Common myeloid progenitor, CD34-positive (primary cell): ENCODE data around the gene BLM.
"Not testable (repeated sequence)": the region's sequence is repeated elsewhere in the genome, so short reads cannot be mapped to it uniquely, and the experiment has no call there.

Source experiments
- CTCF ChIA-PET: fragments of 350-600 bp; sonication (Branson Sonifier 250); formaldehyde crosslinking; loops from one replicate; lab custom pipeline; 2021; ENCODE audit warnings: antibody characterized with exemption; lab: Charles Lee
- POLR2A ChIA-PET: fragments of 350-600 bp; sonication (Branson Sonifier 250); formaldehyde crosslinking; loops from one replicate; lab custom pipeline; 2021; ENCODE audit warnings: antibody characterized with exemption; lab: Charles Lee
- DNase-seq, 3 donors: peaks; one replicate each; pipeline versions ENCODE4 v3.0.0 to v3.0.0-alpha.2; 2013
- H3K27ac ChIP-seq, 2 experiments: 1 replicate in 1 of 2; 2 replicates in 1 of 2; pipeline ENCODE4 v1.7.0; 2013; ENCODE audit warnings: inconsistent platforms in 2 of 2, low read length in 2 of 2, mild to moderate bottlenecking in 2 of 2, low read depth in 1 of 2, moderate library complexity in 1 of 2; ENCODE audit not compliant: severe bottlenecking in 2 of 2, insufficient read depth in 1 of 2, poor library complexity in 1 of 2
- H3K27me3 ChIP-seq, 5 experiments: replicated peaks in 2 of 5; 1 replicate in 3 of 5; 2 replicates in 2 of 5; pipeline versions ENCODE4 v1.6.1 to v1.7.0; 2013; ENCODE audit warnings: low read length in 4 of 5, mild to moderate bottlenecking in 2 of 5, moderate library complexity in 2 of 5, inconsistent platforms in 1 of 5; ENCODE audit not compliant: insufficient read depth in 5 of 5, control insufficient read depth in 4 of 5
- H3K36me3 ChIP-seq, 4 experiments: 1 replicate in 2 of 4; 2 replicates in 2 of 4; pipeline versions ENCODE4 v1.6.1 to v1.7.0; 2013; ENCODE audit warnings: low read length in 3 of 4, control low read depth in 1 of 4, mild to moderate bottlenecking in 1 of 4; ENCODE audit not compliant: control insufficient read depth in 4 of 4, insufficient read depth in 4 of 4
- H3K4me1 ChIP-seq, 4 experiments: 1 replicate in 3 of 4; 2 replicates in 1 of 4; pipeline versions ENCODE4 v1.6.1 to v1.7.1; 2013; ENCODE audit warnings: low read length in 3 of 4, mild to moderate bottlenecking in 3 of 4, control low read depth in 1 of 4, inconsistent platforms in 1 of 4, moderate library complexity in 1 of 4; ENCODE audit not compliant: control insufficient read depth in 4 of 4, insufficient read depth in 4 of 4; ENCODE audit errors: control extremely low read depth in 1 of 4
- H3K4me3 ChIP-seq, 7 experiments: 1 replicate in 4 of 7; 2 replicates in 3 of 7; pipeline versions ENCODE4 v1.5.1 to v1.7.0; 2013; ENCODE audit warnings: mild to moderate bottlenecking in 7 of 7, low read length in 6 of 7, moderate library complexity in 6 of 7, inconsistent platforms in 2 of 7, low read depth in 2 of 7, control low read depth in 1 of 7; ENCODE audit not compliant: insufficient read depth in 4 of 7, control insufficient read depth in 1 of 7; ENCODE audit errors: extremely low read depth in 1 of 7
- H3K9me3 ChIP-seq, 5 experiments: 1 replicate in 4 of 5; 2 replicates in 1 of 5; pipeline versions ENCODE4 v1.6.1 to v1.7.1; 2013; ENCODE audit warnings: low read length in 4 of 5, mild to moderate bottlenecking in 2 of 5, inconsistent platforms in 1 of 5, low read depth in 1 of 5, moderate library complexity in 1 of 5; ENCODE audit not compliant: control insufficient read depth in 4 of 5, insufficient read depth in 2 of 5; ENCODE audit errors: control extremely low read depth in 1 of 5
- WGBS: methylation state at CpG from one replicate; pipeline ENCODE4 v1.1.5; 2013; ENCODE audit not compliant: insufficient coverage; 5-methylcytosine and 5-hydroxymethylcytosine counted together

BLM gene

GRCh38 chr15:90844696-90845095, 127.5 kb downstream of the BLM start:
- Histone ChIP-seq H3K27me3 (no peaks in the 10 kb centered on the region), H3K4me3 (no peak overlapping the region), H3K36me3 (peaks cover 0 to 7% (median 1%) of the 10 kb centered on the region in 4 experiments), H3K9me3 (no peaks in the 10 kb centered on the region), H3K4me1 (peaks cover 4 to 35% (median 27%) of the 10 kb centered on the region in 4 experiments), H3K27ac (peak overlapping the region in 1 of 2 experiments; percentile 49)
- ChIA-PET POLR2A (interaction anchor here (1.4 kb wide), 1 partner anchor 27 kb away, joined by 6 read pairs; no protein-coding TSS in a partner anchor), CTCF (no interaction called here)
- DNase-seq, result no peak
- WGBS, result 85% methylated on average over 2 of the region's 5 CpGs

GRCh38 chr15:90845201-90845949, 128.2 kb downstream of the BLM start:
- Histone ChIP-seq H3K9me3 (no peaks in the 10 kb centered on the region), H3K4me1 (peaks cover 4 to 28% (median 20%) of the 10 kb centered on the region in 4 experiments), H3K27ac (peak overlapping the region in 1 of 2 experiments; percentile 49), H3K36me3 (peaks cover 0 to 7% (median 1%) of the 10 kb centered on the region in 4 experiments), H3K4me3 (no peak overlapping the region), H3K27me3 (no peaks in the 10 kb centered on the region)
- ChIA-PET CTCF (interaction anchor here (0.8 kb wide), 1 partner anchor 14 kb away, joined by 3 read pairs; no protein-coding TSS in a partner anchor), POLR2A (interaction anchor here (0.6 to 1.4 kb wide), 2 partner anchors 26 to 139 kb away, joined by 5 to 6 read pairs; no protein-coding TSS in a partner anchor)
- WGBS, result 60% methylated on average over 9 of the region's 9 CpGs
- DNase-seq, result peak; percentile 50 to 86 (median 83)

GRCh38 chr15:90849424-90849823, 132.3 kb downstream of the BLM start:
- DNase-seq, H3K9me3 ChIP-seq, H3K4me3 ChIP-seq, H3K27me3 ChIP-seq, H3K36me3 ChIP-seq, POLR2A ChIA-PET, H3K27ac ChIP-seq: not testable (repeated sequence)
- H3K4me1 ChIP-seq, result peaks cover 0 to 34% (median 24%) of the 10 kb centered on the region in 4 experiments
- WGBS, result 100% methylated on average over 1 of the region's 1 CpG
- CTCF ChIA-PET, result interaction anchor here (0.6 to 4.3 kb wide), 4 partner anchors 10 to 341 kb away, joined by 3 to 28 read pairs (median 4); no protein-coding TSS in a partner anchor

GRCh38 chr15:90851114-90851513, 134.0 kb downstream of the BLM start:
- Histone ChIP-seq H3K4me1 (peaks cover 0 to 21% (median 15%) of the 10 kb centered on the region in 4 experiments), H3K9me3 (no peaks in the 10 kb centered on the region), H3K27ac (no peak overlapping the region), H3K27me3 (no peaks in the 10 kb centered on the region), H3K4me3 (no peak overlapping the region), H3K36me3 (peaks cover 0 to 9% (median 4%) of the 10 kb centered on the region in 4 experiments)
- CTCF ChIA-PET, result interaction anchor here (1.0 to 4.3 kb wide), 4 partner anchors 12 to 20 kb away, joined by 3 to 28 read pairs (median 3); no protein-coding TSS in a partner anchor
- 83% methylated on average over 5 of the region's 6 CpGs for WGBS
- POLR2A ChIA-PET, result no interaction called here
- DNase-seq, result no peak

- Histone ChIP-seq H3K4me1 (peaks cover 0 to 27% (median 16%) of the 10 kb centered on the region in 4 experiments), H3K4me3 (no peak overlapping the region), H3K27ac (no peak overlapping the region), H3K9me3 (no peaks in the 10 kb centered on the region), H3K27me3 (no peaks in the 10 kb centered on the region), H3K36me3 (peaks cover 0 to 6% (median 4%) of the 10 kb centered on the region in 4 experiments)
- ChIA-PET POLR2A (interaction anchor here (1.4 to 1.5 kb wide), 2 partner anchors 12 to 32 kb away, joined by 3 to 7 read pairs; partner anchors contain the start of gene FES), CTCF (interaction anchor here (1.1 to 4.3 kb wide), 5 partner anchors 13 to 34 kb away, joined by 3 to 28 read pairs (median 3); no protein-coding TSS in a partner anchor)
- WGBS, result 93% methylated on average over 3 of the region's 5 CpGs
- no peak for DNase-seq
These were observed 134.8 kb downstream of the BLM start for GRCh38 chr15:90851940-90852339.

DNA sequence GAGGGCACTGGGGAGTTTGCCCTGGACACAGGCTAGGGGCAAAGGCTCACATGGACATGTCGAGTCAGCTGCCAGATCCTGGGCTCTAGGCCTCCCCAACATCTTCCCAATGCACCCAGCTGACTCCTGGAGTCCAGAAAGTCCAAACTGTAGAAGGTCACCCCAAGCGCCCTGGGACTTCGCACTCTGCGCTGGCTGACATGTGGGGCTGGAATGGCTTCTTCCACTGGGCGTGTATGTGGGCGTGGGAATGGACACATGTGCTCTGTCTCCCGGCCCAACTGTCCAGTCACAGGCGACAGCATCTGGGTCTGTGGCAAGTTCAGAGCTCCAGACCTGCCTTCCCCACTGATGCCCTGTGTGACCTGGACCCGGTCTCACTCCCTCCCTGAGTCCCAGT, 138.0 kb downstream of the BLM start:
- no peaks in the 10 kb centered on the region for H3K9me3 ChIP-seq
- H3K27ac ChIP-seq, result no peak overlapping the region
- CTCF ChIA-PET, result interaction anchor here (1.6 to 2.7 kb wide), 2 partner anchors 16 to 30 kb away, joined by 4 to 5 read pairs; no protein-coding TSS in a partner anchor
- no peak overlapping the region for H3K4me3 ChIP-seq
- peaks cover 0 to 38% (median 16%) of the 10 kb centered on the region in 4 experiments for H3K4me1 ChIP-seq
- POLR2A ChIA-PET, result no interaction called here
- no peak for DNase-seq
- H3K27me3 ChIP-seq, result no peaks in the 10 kb centered on the region
- H3K36me3 ChIP-seq, result peaks cover 0 to 6% (median 2%) of the 10 kb centered on the region in 4 experiments
- 98% methylated on average over 9 of the region's 9 CpGs for WGBS
